BLaER1 treated with 17β-estradiol and CSF1 and Interleukin-3, amounts not matched to agents 10 nM and 100 nM (cell line): ENCODE measurements around the gene FAM117A.

Experiments
- H3K27ac ChIP-seq, 11 experiments: shearing (Covaris generic); formaldehyde crosslinking; 2 replicates each; pipeline ENCODE4 v1.8.1; 2022
- H3K27me3 ChIP-seq, 11 experiments: shearing (Covaris generic); formaldehyde crosslinking; 2 replicates each; pipeline ENCODE4 v1.8.1; 2022
- H3K36me3 ChIP-seq, 11 experiments: shearing (Covaris generic); formaldehyde crosslinking; 2 replicates each; pipeline ENCODE4 v1.8.1; 2022
- H3K4me1 ChIP-seq, 10 experiments: shearing (Covaris generic); formaldehyde crosslinking; 2 replicates each; pipeline ENCODE4 v1.8.1; 2022
- H3K4me2 ChIP-seq, 11 experiments: shearing (Covaris generic); formaldehyde crosslinking; 2 replicates each; pipeline ENCODE4 v1.8.1; 2022
- H3K4me3 ChIP-seq, 10 experiments: shearing (Covaris generic); formaldehyde crosslinking; 2 replicates each; pipeline ENCODE4 v1.8.1; 2022
- H3K9ac ChIP-seq, 11 experiments: shearing (Covaris generic); formaldehyde crosslinking; 2 replicates each; pipeline ENCODE4 v1.8.1; 2022
- H3K9me3 ChIP-seq, 11 experiments: shearing (Covaris generic); formaldehyde crosslinking; replicated peaks in 1 of 11; 2 replicates each; pipeline ENCODE4 v1.8.1; 2022
- H4K20me1 ChIP-seq, 11 experiments: shearing (Covaris generic); formaldehyde crosslinking; 2 replicates each; pipeline ENCODE4 v1.8.1; 2022
- Cebpa-rat ChIP-seq, 11 experiments: shearing (Covaris generic); IDR thresholded peaks; 2 replicates each; pipeline ENCODE4 v1.8.1; 2022

The FAM117A gene

DNA sequence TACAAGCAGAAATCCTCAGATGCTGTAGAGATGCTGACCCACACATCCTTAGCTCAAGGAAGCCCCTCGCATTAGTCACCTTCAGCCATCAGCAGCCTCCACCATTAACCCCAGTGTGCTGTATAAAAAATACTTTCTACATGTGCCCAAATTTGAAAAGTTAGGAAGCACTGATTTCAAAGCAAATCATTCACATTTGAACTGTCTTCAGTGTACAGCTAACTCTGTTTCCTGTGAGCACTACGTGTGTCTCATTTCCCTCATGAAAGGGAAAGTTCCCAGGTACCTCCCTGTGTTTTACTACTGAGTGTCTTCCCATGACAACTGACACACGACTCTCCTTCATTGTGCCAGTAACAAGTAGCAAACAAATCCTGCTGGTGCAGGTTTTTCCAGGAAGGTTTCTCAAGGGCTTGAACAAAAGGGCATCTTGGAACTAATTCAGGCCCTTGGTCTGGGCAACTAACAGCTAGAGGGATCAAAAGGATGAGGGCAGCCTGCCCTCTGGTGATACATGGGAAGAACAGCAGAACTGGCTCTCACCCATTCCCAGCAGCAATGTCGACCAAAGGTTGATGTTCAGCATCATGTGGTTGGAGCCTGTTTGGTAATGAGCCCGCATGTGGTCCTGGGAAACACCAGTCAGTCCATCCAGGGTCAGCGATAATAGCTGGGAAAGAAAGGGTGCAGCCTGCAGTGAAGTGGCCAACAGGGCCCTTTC lies 60.2 kb downstream of the FAM117A start:
- Histone ChIP-seq H3K4me1 (peaks cover 51 to 89% (median 85%) of the 10 kb centered on the region in 10 experiments), H3K4me3 (no peak overlapping the region), H4K20me1 (peaks cover 0 to 15% (median 0%) of the 10 kb centered on the region in 11 experiments; a peak in 3 of 22 replicates), H3K4me2 (peak overlapping the region in 7 of 11 experiments; percentile 14 to 93 (median 34); a peak in 12 of 22 replicates), H3K27ac (peak overlapping the region in 4 of 11 experiments; percentile 36 to 95 (median 66); a peak in 5 of 22 replicates), H3K9ac (peak overlapping the region in 6 of 11 experiments; percentile 1 to 61 (median 37); a peak in 8 of 22 replicates), H3K36me3 (peaks cover 55 to 78% (median 66%) of the 10 kb centered on the region in 11 experiments), H3K9me3 (no peaks in the 10 kb centered on the region), H3K27me3 (no peaks in the 10 kb centered on the region)
- no peak for TF ChIP-seq Cebpa-rat (IDR thresholded peaks at IDR 0.05)

DNA sequence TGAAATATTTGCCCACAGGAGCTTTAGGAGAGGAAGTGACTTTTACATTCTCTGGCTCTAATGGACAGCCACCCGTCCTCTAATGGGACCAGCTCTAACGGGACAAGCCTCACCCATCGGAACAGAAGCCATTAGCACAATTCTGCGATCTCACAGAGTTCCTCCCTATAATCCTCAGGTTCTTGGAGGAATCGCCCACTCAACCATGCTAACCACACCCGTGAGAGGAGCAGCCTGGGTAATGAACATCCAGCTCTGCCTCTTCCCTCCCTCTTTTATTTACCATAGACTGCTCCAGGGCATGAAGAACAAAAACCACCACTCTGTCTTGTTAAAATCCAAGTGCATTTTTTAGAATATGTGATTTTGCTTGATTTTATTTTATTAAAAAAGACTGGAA lies 63.0 kb downstream of the FAM117A start:
- Histone ChIP-seq H3K9ac (peak overlapping the region in 9 of 11 experiments; percentile 3 to 81 (median 56); a peak in 16 of 22 replicates), H4K20me1 (peaks cover 0 to 15% (median 0%) of the 10 kb centered on the region in 11 experiments; a peak in 3 of 22 replicates), H3K4me3 (0 out of 20 replicates have a peak overlapping the region, but pooled peaks of 1 of the 10 experiments have one; percentile 2), H3K27me3 (no peaks in the 10 kb centered on the region), H3K9me3 (no peaks in the 10 kb centered on the region), H3K4me2 (peak overlapping the region; percentile 7 to 92 (median 83); a peak in 21 of 22 replicates), H3K27ac (peak overlapping the region in 9 of 11 experiments; percentile 8 to 95 (median 69); a peak in 15 of 22 replicates), H3K36me3 (peaks cover 50 to 73% (median 63%) of the 10 kb centered on the region in 11 experiments), H3K4me1 (peaks cover 57 to 100% (median 96%) of the 10 kb centered on the region in 10 experiments)
- no peak for TF ChIP-seq Cebpa-rat (IDR thresholded peaks at IDR 0.05)

DNA sequence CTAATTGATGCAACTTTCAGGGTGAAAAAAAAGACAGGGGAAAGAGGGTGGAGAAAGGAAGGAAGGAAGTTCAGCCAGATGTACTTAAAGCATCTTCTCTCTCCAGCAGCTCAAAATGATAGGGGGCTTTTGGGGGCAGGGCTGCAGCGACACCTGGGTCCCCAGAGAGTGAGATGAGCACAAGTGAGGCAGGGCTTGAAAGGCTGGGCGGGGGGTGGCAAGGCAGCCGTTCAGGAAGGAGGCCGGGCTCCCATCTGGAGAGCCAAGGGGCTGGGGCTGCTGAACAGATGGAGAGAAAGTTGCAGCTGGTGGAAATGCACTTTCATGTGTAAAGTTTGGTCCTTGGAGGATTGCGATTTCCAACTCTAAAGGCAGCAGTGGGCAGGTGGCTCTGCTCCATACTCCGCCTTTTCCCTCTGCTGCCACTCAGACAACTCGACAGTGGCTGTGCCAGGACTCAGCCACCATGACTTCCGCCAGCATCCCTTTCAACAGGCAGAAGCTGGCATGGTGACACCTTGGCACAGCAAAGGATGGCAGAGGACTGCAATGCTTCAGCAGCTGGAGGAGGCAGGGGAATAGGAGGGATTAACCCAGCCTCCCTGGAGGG lies 63.9 kb downstream of the FAM117A start:
- Histone ChIP-seq H3K27me3 (no peaks in the 10 kb centered on the region), H3K4me3 (peak overlapping the region in 4 of 10 experiments; percentile 0 to 41 (median 23); a peak in 5 of 20 replicates), H3K4me2 (peak overlapping the region; percentile 50 to 92 (median 83)), H3K9ac (peak overlapping the region in 9 of 11 experiments; percentile 17 to 82 (median 56); a peak in 16 of 22 replicates), H4K20me1 (peaks cover 0 to 15% (median 0%) of the 10 kb centered on the region in 11 experiments; a peak in 3 of 22 replicates), H3K9me3 (no peaks in the 10 kb centered on the region), H3K4me1 (peaks cover 57 to 100% (median 96%) of the 10 kb centered on the region in 10 experiments), H3K36me3 (peaks cover 41 to 64% (median 54%) of the 10 kb centered on the region in 11 experiments), H3K27ac (peak overlapping the region in 9 of 11 experiments; percentile 8 to 95 (median 69); a peak in 17 of 22 replicates)
- peak in 3 of 11 experiments; percentile 66 to 92 (median 79); a peak in 8 of 22 replicates for TF ChIP-seq Cebpa-rat (IDR thresholded peaks at IDR 0.05)

DNA sequence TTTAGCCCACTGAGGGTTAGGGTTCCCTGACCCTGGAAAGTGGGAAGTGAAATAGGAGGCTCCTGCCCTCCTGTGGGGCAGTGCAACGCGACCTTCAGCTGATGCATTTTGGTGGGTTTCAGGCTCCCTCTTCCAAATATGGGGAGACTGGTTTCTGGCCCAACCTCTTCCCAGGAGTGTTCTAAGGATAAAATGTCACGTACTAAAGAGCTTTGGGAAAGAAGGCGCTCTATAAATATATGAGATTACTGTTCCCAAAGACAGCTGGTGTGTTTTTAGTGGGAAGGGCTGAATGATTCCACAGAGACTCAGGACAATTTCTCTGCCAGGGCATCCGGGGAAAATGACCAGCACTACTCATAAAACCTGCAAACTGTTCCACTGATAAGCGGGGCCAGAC lies 65.9 kb downstream of the FAM117A start:
- Histone ChIP-seq H3K27me3 (no peaks in the 10 kb centered on the region), H3K4me2 (peak overlapping the region; percentile 10 to 92 (median 83); a peak in 20 of 22 replicates), H4K20me1 (peaks cover 0 to 9% (median 0%) of the 10 kb centered on the region in 11 experiments; a peak in 3 of 22 replicates), H3K27ac (peak overlapping the region in 6 of 11 experiments; percentile 67 to 95 (median 90); a peak in 12 of 22 replicates), H3K9me3 (no peaks in the 10 kb centered on the region), H3K36me3 (peaks cover 21 to 43% (median 33%) of the 10 kb centered on the region in 11 experiments), H3K4me3 (no peak overlapping the region), H3K4me1 (peaks cover 60 to 85% (median 83%) of the 10 kb centered on the region in 10 experiments), H3K9ac (peak overlapping the region in 4 of 11 experiments; percentile 76 to 82 (median 80); a peak in 7 of 22 replicates)
- TF ChIP-seq Cebpa-rat (IDR thresholded peaks at IDR 0.05) = no peak

DNA sequence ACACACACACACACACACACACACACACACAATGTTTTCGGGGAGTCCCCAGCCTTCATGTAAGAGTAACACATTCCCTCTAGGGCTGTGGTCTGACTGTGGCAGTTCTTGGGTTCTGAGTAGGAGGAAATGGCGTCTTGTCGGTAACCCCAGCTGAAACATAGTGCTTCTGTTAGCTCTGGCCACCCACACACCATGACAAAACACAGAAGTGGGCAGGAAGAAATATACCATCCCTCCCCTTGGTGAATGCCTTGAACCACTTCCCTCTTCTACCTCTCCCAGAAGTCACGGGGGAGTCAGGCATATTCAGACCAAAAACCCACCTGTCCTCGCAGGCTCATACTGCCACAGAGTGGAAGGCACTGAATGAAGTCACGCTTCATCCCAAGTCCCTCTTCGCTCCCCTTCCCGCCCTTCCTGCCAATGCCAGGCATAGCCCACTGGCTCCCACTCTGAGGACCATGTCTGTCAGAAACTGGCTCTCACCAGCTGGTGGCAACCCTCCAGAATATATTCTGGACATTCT lies 67.6 kb downstream of the FAM117A start:
- H3K4me1 ChIP-seq = peaks cover 59 to 68% (median 67%) of the 10 kb centered on the region in 10 experiments
- no peak for TF ChIP-seq Cebpa-rat (IDR thresholded peaks at IDR 0.05)
- peak overlapping the region; percentile 6 to 67 (median 45); a peak in 18 of 22 replicates for H3K9ac ChIP-seq
- H3K4me3 ChIP-seq = peak overlapping the region in 3 of 10 experiments; percentile 8 to 43 (median 11); a peak in 2 of 20 replicates
- no peaks in the 10 kb centered on the region for H3K9me3 ChIP-seq
- peaks cover 0 to 9% (median 0%) of the 10 kb centered on the region in 11 experiments; a peak in 2 of 22 replicates for H4K20me1 ChIP-seq
- H3K27me3 ChIP-seq = no peaks in the 10 kb centered on the region
- peaks cover 4 to 26% (median 16%) of the 10 kb centered on the region in 11 experiments; a peak in 20 of 22 replicates for H3K36me3 ChIP-seq
- peak overlapping the region; percentile 75 to 92 (median 83) for H3K4me2 ChIP-seq
- H3K27ac ChIP-seq = peak overlapping the region in 10 of 11 experiments; percentile 53 to 95 (median 67); a peak in 21 of 22 replicates

DNA sequence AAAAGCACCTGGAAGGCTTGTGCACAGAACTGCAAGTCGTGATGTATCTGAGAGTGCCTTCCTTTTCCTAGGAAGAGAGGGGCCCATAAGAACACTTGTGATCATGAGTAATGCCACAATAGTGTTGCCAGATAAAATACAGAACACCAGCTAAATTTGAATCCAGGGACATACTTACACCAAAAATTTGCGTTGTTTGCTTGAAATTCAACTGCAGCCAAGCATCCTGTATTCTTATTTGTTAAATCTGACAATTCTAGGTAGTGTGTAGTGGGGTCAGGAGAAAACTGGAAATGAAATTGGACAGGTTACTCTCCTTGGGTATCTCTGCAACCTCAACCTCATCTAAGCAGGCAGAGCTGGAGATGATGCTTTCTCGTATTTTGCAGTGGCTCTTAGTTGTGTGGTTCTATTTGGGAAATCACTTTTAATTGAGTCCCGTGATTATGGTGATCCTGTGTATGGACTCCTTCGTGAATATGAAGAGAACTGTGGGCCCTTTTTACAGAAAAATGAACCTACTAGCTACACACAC lies 68.2 kb downstream of the FAM117A start:
- peaks cover 59 to 63% (median 61%) of the 10 kb centered on the region in 10 experiments for H3K4me1 ChIP-seq
- H3K4me2 ChIP-seq = peak overlapping the region; percentile 75 to 92 (median 83)
- H3K9ac ChIP-seq = peak overlapping the region; percentile 6 to 67 (median 45); a peak in 18 of 22 replicates
- no peaks in the 10 kb centered on the region for H3K27me3 ChIP-seq
- peaks cover 0 to 9% (median 0%) of the 10 kb centered on the region in 11 experiments; a peak in 2 of 22 replicates for H4K20me1 ChIP-seq
- peak overlapping the region in 10 of 11 experiments; percentile 53 to 95 (median 67); a peak in 21 of 22 replicates for H3K27ac ChIP-seq
- H3K9me3 ChIP-seq = no peaks in the 10 kb centered on the region
- no peak for TF ChIP-seq Cebpa-rat (IDR thresholded peaks at IDR 0.05)
- H3K36me3 ChIP-seq = peaks cover 0 to 21% (median 11%) of the 10 kb centered on the region in 11 experiments; a peak in 16 of 22 replicates
- H3K4me3 ChIP-seq = peak overlapping the region in 4 of 10 experiments; percentile 8 to 43 (median 16); a peak in 2 of 20 replicates

DNA sequence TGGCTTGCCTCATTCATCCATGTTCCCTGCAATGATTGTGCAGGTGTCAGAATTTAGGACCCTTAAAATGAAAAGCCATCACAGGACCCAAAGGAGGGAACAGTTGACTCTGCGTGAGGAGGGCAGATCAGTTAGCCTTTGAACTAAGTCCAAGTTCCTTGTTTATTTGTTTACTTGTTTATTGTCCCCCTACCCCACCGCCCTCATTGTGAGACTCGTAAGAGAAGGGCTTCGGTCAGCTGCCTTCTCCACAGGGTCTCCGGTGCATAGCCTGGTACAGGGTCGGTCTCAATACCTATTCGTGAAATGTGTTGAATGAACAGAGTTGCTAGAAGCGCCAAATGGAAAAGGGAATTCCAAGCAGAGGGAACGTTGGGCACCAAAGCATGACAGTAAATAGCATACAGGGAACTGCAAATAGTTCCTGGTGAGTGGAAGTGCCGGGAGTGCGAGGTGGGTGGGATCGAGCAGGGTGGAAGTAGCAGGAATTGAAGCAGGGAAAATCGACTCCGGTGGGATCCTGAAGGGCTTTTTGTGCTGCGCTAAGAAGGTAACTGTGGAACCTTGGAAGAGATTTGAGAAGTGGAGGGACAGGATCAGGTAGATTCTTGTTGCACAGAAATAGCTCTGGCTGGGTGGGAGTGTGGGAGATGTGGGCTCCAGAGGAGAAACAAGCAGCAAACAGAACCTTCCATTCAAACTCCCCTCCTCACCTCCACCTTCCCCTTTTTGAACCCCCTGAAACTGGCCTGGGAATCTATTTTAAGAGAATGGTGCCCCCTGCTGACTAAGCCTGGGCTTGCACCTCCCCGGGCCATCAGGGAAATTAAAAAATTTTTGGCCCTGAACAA lies 68.9 kb downstream of the FAM117A start:
- Histone ChIP-seq H3K9me3 (no peaks in the 10 kb centered on the region), H3K27me3 (no peaks in the 10 kb centered on the region), H3K27ac (peak overlapping the region in 4 of 11 experiments; percentile 89 to 95 (median 92); a peak in 9 of 22 replicates), H3K9ac (peak overlapping the region in 3 of 11 experiments; percentile 23 to 67 (median 63); a peak in 6 of 22 replicates), H3K4me1 (peaks cover 53 to 59% (median 56%) of the 10 kb centered on the region in 10 experiments), H3K36me3 (peaks cover 0 to 14% (median 4%) of the 10 kb centered on the region in 11 experiments; a peak in 11 of 22 replicates), H3K4me3 (no peak overlapping the region), H4K20me1 (peaks cover 0 to 4% (median 0%) of the 10 kb centered on the region in 11 experiments; a peak in 2 of 22 replicates), H3K4me2 (peak overlapping the region; percentile 75 to 92 (median 83))
- no peak for TF ChIP-seq Cebpa-rat (IDR thresholded peaks at IDR 0.05)
